ENCODE data around the gene SLC17A9.

DNA sequence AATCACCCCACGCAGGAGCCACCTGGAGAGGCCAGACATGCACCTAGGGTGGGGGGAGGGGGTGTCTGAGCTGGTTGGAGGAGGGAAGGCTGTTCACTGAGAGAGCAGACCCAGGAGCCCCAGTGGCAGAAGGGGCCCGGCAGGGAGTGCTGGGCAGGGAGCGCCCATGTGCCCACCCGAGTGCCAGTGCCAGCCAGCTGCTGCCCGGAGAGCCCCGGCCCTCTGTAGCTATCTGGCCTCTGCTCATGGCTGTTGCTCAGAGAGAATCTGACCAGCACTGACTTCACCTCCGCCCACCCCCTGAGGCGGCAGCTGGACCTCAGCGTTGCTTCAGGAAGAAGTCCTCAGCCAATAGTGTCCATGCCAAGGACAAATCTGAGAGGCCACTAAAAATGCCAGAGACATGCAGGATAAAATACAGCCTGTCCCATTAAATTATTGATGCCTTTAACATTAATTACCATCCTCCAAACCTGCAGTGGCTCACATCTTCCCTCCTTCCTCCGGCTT lies 22.8 kb downstream of the SLC17A9 start:
- TF ChIP-seq POLR2A (IDR thresholded peaks at IDR 0.05; ENCODE audit: low read depth, low read length) (no peak), ZNF24 (IDR thresholded peaks at IDR 0.05) (no peak), CBX5 (IDR thresholded peaks at IDR 0.05; ENCODE audit: low read depth) (no peak)
- TF ChIP-seq, protein P1, sequence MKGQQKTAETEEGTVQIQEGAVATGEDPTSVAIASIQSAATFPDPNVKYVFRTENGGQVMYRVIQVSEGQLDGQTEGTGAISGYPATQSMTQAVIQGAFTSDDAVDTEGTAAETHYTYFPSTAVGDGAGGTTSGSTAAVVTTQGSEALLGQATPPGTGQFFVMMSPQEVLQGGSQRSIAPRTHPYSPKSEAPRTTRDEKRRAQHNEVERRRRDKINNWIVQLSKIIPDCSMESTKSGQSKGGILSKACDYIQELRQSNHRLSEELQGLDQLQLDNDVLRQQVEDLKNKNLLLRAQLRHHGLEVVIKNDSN (IDR thresholded peaks at IDR 0.05; ENCODE audit: borderline replicate concordance, extremely low read length, insufficient read depth, low read depth, low read length): no peak
